ENCODE results near the gene RP9. TPM values are rescaled to one million over a fixed set of nuclear protein-coding genes. Genes with fewer than 3 reads are reported as not detected.
A peak's percentile ranks its signal among the peaks of the same experiment; 100 is the strongest.
"Not testable (repeated sequence)": the region's sequence is repeated elsewhere in the genome, so short reads cannot be mapped to it uniquely, and the experiment has no call there.

RP9 gene
- total RNA-seq, 2 donors from 2014 or later: 9.5 to 9.9 TPM

- intact Hi-C loops (cut with DNase I, micrococcal nuclease): no loop called here
- DNase-seq (peak in 1 of 2 donors; percentile 27), ATAC-seq (peak; percentile 33)
These were observed 625 bp downstream of the RP9 start for GRCh38 chr7:33108554-33109004.

- peak; percentile 39 for ATAC-seq
- peak in 1 of 2 donors; percentile 41 for DNase-seq
- intact Hi-C loops (cut with DNase I, micrococcal nuclease): no loop called here
These were observed 1.8 kb downstream of the RP9 start for GRCh38 chr7:33107136-33108066.

- no peak for ATAC-seq
- DNase-seq: no peak
- intact Hi-C loops (cut with DNase I, micrococcal nuclease): no loop called here
These were observed 7.3 kb downstream of the RP9 start for GRCh38 chr7:33101906-33102305.

GRCh38 chr7:33100770-33101169, 8.4 kb downstream of the RP9 start:
- DNase-seq: no peak
- ATAC-seq: no peak
- intact Hi-C loops (cut with DNase I, micrococcal nuclease): no loop called here

- intact Hi-C loops (cut with DNase I, micrococcal nuclease): no loop called here
- ATAC-seq: no peak
- no peak for DNase-seq
These were observed 9.9 kb downstream of the RP9 start for GRCh38 chr7:33099154-33099940.

- intact Hi-C loops (cut with DNase I, micrococcal nuclease); DNase-seq: not testable (repeated sequence)
These were observed 14.4 kb downstream of the RP9 start for GRCh38 chr7:33094745-33095275.

GRCh38 chr7:33093266-33093665, 15.9 kb downstream of the RP9 start:
- intact Hi-C loops (cut with DNase I, micrococcal nuclease): no loop called here
- DNase-seq (no peak), ATAC-seq (no peak)

More at GRCh38 chr7:33094745-33095275, 14.4 kb downstream of the RP9 start:
- not testable (repeated sequence) for ATAC-seq

GRCh38 chr7:33091641-33092191, 17.5 kb downstream of the RP9 start:
- DNase-seq (no peak), ATAC-seq (no peak)
- intact Hi-C loops (cut with DNase I, micrococcal nuclease): no loop called here

GRCh38 chr7:33091111-33091531, 18.1 kb downstream of the RP9 start:
- ATAC-seq: no peak
- intact Hi-C loops (cut with DNase I, micrococcal nuclease): no loop called here
- no peak for DNase-seq

- ATAC-seq: no peak
- no peak for DNase-seq
- intact Hi-C loops (cut with DNase I, micrococcal nuclease): no loop called here
These were observed 20.1 kb downstream of the RP9 start for GRCh38 chr7:33089142-33089541.

GRCh38 chr7:33087858-33088257, 21.3 kb downstream of the RP9 start:
- no peak for DNase-seq

GRCh38 chr7:33087356-33087755, 21.8 kb downstream of the RP9 start:
- intact Hi-C loops (cut with DNase I, micrococcal nuclease): no loop called here
- DNase-seq: no peak
- ATAC-seq: no peak

More at GRCh38 chr7:33087858-33088257, 21.3 kb downstream of the RP9 start:
- intact Hi-C loops (cut with DNase I, micrococcal nuclease): no loop called here
- ATAC-seq: no peak

- no peak for ATAC-seq
- intact Hi-C loops (cut with DNase I, micrococcal nuclease): no loop called here
- no peak for DNase-seq
These were observed 29.2 kb downstream of the RP9 start for GRCh38 chr7:33079763-33080690.

GRCh38 chr7:33079096-33079495, 30.1 kb downstream of the RP9 start:
- DNase-seq: no peak
- intact Hi-C loops (cut with DNase I, micrococcal nuclease): no loop called here
- ATAC-seq: no peak

- intact Hi-C loops (cut with DNase I, micrococcal nuclease): no loop called here
These were observed 32.5 kb downstream of the RP9 start for GRCh38 chr7:33076737-33077136.

GRCh38 chr7:33075818-33076518, 33.2 kb downstream of the RP9 start:
- no peak for DNase-seq
- no peak for ATAC-seq
- intact Hi-C loops (cut with DNase I, micrococcal nuclease): no loop called here

More at GRCh38 chr7:33076737-33077136, 32.5 kb downstream of the RP9 start:
- DNase-seq: no peak
- no peak for ATAC-seq

- DNase-seq (no peak), ATAC-seq (no peak)
- intact Hi-C loops (cut with DNase I, micrococcal nuclease): no loop called here
These were observed 36.0 kb downstream of the RP9 start for GRCh38 chr7:33073243-33073642.
